Measurements from ENCODE around the gene PILRA. TPM values are rescaled to one million over a fixed set of nuclear protein-coding genes. Genes with fewer than 3 reads are reported as not detected.

PILRA gene
- total RNA-seq, 1 experiment from 2014 or later = 3.2 TPM

DNA sequence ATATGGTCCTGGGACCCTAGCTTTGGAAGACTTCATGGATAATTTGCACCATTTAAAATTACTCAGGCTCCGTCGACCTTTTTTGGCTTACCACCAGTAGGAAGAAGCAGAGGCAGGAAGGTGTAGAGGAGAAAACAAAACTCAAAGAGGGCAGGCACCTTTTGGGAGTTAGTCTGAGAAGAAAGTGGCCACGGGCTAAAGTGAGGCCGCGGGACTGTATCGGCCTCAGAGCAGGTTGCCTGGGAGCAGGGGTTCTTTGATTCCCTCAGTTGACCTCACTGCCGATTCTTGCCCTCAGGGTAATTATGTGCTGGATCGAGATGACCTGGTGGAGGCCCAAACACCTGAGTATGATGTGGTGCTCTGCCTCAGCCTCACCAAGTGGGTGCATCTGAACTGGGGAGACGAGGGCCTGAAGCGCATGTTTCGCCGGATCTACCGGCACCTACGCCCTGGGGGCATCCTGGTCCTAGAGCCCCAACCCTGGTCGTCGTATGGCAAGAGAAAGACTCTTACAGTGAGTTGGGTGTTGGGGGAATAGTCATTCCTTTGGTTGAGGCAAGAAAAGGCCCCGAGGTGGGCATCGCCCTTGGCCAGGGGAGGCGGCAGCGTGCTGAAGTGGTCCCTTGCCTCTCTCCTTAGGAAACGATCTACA is 59.5 kb downstream of the PILRA start:
- H3K4me3 Mint-ChIP-seq = peak overlapping the region; percentile 21 to 86; a peak in 4 of 5 replicates
- H3K27me3 Mint-ChIP-seq (ENCODE audit: low read depth) = peaks cover 16% of the 10 kb centered on the region
- H3K56ac ChIP-seq (ENCODE audit: insufficient read length, low read depth, low read length) = no peak overlapping the region
- H2BK15ac ChIP-seq (ENCODE audit: low read depth, low read length) = no peak overlapping the region
- peaks cover 2 to 12% of the 10 kb centered on the region in 2 experiments; a peak in 3 of 5 replicates for H3K9me3 Mint-ChIP-seq
- no peak overlapping the region for H4K5ac ChIP-seq (ENCODE audit: insufficient read length, low read depth, low read length)
- H4K91ac ChIP-seq (ENCODE audit: insufficient read length, low read depth, low read length) = no peak overlapping the region
- H3K4me2 ChIP-seq (ENCODE audit: insufficient read depth, insufficient read length, low read length) = peak overlapping the region; percentile 8
- H2BK120ac ChIP-seq (ENCODE audit: low read depth, low read length, poor library complexity, severe bottlenecking) = no peak overlapping the region
- H2BK5ac ChIP-seq (ENCODE audit: insufficient read length, low read length) = no peak overlapping the region
- H3K27ac ChIP-seq (ENCODE audit: insufficient read length, low read depth, low read length) = no peak overlapping the region
- no peak overlapping the region for H3T11ph ChIP-seq (ENCODE audit: low read length)
- no peak overlapping the region for H2AK5ac ChIP-seq (ENCODE audit: insufficient read length, low read length)
- TF ChIP-seq, protein P1, sequence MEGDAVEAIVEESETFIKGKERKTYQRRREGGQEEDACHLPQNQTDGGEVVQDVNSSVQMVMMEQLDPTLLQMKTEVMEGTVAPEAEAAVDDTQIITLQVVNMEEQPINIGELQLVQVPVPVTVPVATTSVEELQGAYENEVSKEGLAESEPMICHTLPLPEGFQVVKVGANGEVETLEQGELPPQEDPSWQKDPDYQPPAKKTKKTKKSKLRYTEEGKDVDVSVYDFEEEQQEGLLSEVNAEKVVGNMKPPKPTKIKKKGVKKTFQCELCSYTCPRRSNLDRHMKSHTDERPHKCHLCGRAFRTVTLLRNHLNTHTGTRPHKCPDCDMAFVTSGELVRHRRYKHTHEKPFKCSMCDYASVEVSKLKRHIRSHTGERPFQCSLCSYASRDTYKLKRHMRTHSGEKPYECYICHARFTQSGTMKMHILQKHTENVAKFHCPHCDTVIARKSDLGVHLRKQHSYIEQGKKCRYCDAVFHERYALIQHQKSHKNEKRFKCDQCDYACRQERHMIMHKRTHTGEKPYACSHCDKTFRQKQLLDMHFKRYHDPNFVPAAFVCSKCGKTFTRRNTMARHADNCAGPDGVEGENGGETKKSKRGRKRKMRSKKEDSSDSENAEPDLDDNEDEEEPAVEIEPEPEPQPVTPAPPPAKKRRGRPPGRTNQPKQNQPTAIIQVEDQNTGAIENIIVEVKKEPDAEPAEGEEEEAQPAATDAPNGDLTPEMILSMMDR (conservative IDR thresholded peaks at IDR 0.05) = no peak
- peaks cover 37 to 54% (median 40%) of the 10 kb centered on the region in 3 experiments for H3K36me3 Mint-ChIP-seq (ENCODE audit: insufficient read depth in 1 of 3, low read depth in 3 of 3)
- H2AFZ ChIP-seq (ENCODE audit: low read length) = no peak overlapping the region
- H3K14ac ChIP-seq (ENCODE audit: insufficient read depth, low read length) = no peak overlapping the region
- H3K23me2 ChIP-seq (ENCODE audit: insufficient read length, low read depth, low read length, poor library complexity, severe bottlenecking) = peaks cover 11% of the 10 kb centered on the region
- H3K27me3 ChIP-seq (ENCODE audit: insufficient read depth, low read length) = no peaks in the 10 kb centered on the region
- H2BK12ac ChIP-seq (ENCODE audit: insufficient read length, low read depth, low read length) = no peak overlapping the region
- H2BK20ac ChIP-seq (ENCODE audit: low read depth, low read length, poor library complexity, severe bottlenecking) = no peak overlapping the region
- H3K79me1 ChIP-seq (ENCODE audit: insufficient read depth, low read depth, low read length, poor library complexity, severe bottlenecking) = peaks cover 3% of the 10 kb centered on the region
- no peak overlapping the region for H4K8ac ChIP-seq (replicated peaks; ENCODE audit: insufficient read length, low read depth, low read length)
- H3K27ac Mint-ChIP-seq = peak overlapping the region; percentile 61 to 89 (median 85); a peak in 5 of 7 replicates
- H3K18ac ChIP-seq (ENCODE audit: insufficient read length, low read depth, low read length) = no peak overlapping the region
- WGBS (ENCODE audit: extremely low coverage, insufficient read length, low lambda C conversion rate) = no CpG with 5 or more reads among the region's 21 CpGs
- no peaks in the 10 kb centered on the region; the same call in 1 of the 2 replicates for H3K79me2 ChIP-seq (ENCODE audit: insufficient read depth, low read length)
- no peak for DNase-seq
- no peaks in the 10 kb centered on the region for H3K4me1 ChIP-seq (ENCODE audit: insufficient read depth, low read length)
- no peak overlapping the region for H3K4ac ChIP-seq (ENCODE audit: low read depth, low read length)
- H4K20me1 ChIP-seq (ENCODE audit: control insufficient read depth, insufficient read depth, insufficient read length) = no peaks in the 10 kb centered on the region
- H3K9ac ChIP-seq (ENCODE audit: extremely low read depth, insufficient read length, low read length) = no peak overlapping the region
- H3K9me3 ChIP-seq (ENCODE audit: control insufficient read depth, low read depth, low read length) = no peaks in the 10 kb centered on the region
- peaks cover 45 to 46% of the 10 kb centered on the region in 2 experiments for H3K4me1 Mint-ChIP-seq
- no peak overlapping the region for H3K23ac ChIP-seq (ENCODE audit: insufficient read length, low read depth, low read length)

All from H9 (cell line).